PFSK-1 (cell line): ENCODE data around the gene NEDD9.

Experiments used
- FOXP2 ChIP-seq: optimal IDR thresholded peaks from 2 replicates; pipeline ENCODE3; 2011; ENCODE audit warnings: borderline replicate concordance, control low read depth, inconsistent platforms; ENCODE audit not compliant: insufficient read depth; ENCODE audit errors: extremely low read length, extremely low read depth
- POLR2AphosphoS5 ChIP-seq: IDR thresholded peaks from 2 replicates; pipeline ENCODE4 v1.6.1; 2012; ENCODE audit warnings: low read depth, mild to moderate bottlenecking, control low read depth, low read length, moderate library complexity
- REST ChIP-seq, 2 experiments: IDR thresholded peaks; 2 replicates each; pipeline versions ENCODE4 v1.6.1 to v1.8.0; 2011 to 2012; ENCODE audit warnings: low read depth in 2 of 2, low read length in 2 of 2, control low read depth in 1 of 2, inconsistent platforms in 1 of 2, mild to moderate bottlenecking in 1 of 2, moderate library complexity in 1 of 2; ENCODE audit not compliant: insufficient read depth in 1 of 2
- SIN3A ChIP-seq: IDR thresholded peaks from 2 replicates; pipeline ENCODE4 v1.6.1; 2012; ENCODE audit warnings: mild to moderate bottlenecking, low read length, moderate library complexity, borderline replicate concordance; ENCODE audit not compliant: insufficient read depth
- TAF1 ChIP-seq: IDR thresholded peaks from 2 replicates; pipeline ENCODE4 v1.6.1; 2012; ENCODE audit warnings: low read length, control low read depth, borderline replicate concordance; ENCODE audit not compliant: insufficient read depth

The NEDD9 gene

GRCh38 chr6:11268978-11269377 lies 36.5 kb upstream of the NEDD9 start:
- TF ChIP-seq REST (IDR thresholded peaks at IDR 0.05; ENCODE audit: insufficient read depth in 1 of 2, low read depth in 2 of 2, low read length in 2 of 2) (no peak), POLR2AphosphoS5 (no peak), SIN3A (no peak), TAF1 (no peak), FOXP2 (no peak)

GRCh38 chr6:11266926-11267325 lies 34.5 kb upstream of the NEDD9 start:
- TF ChIP-seq FOXP2: no peak
- TF ChIP-seq TAF1: no peak
- no peak for TF ChIP-seq REST (IDR thresholded peaks at IDR 0.05; ENCODE audit: insufficient read depth in 1 of 2, low read depth in 2 of 2, low read length in 2 of 2)
- TF ChIP-seq SIN3A: no peak
- TF ChIP-seq POLR2AphosphoS5: no peak

GRCh38 chr6:11265932-11266331 lies 33.5 kb upstream of the NEDD9 start:
- TF ChIP-seq POLR2AphosphoS5: no peak
- TF ChIP-seq REST (IDR thresholded peaks at IDR 0.05; ENCODE audit: insufficient read depth in 1 of 2, low read depth in 2 of 2, low read length in 2 of 2): no peak
- no peak for TF ChIP-seq TAF1
- no peak for TF ChIP-seq SIN3A
- no peak for TF ChIP-seq FOXP2

GRCh38 chr6:11264100-11264499 lies 31.6 kb upstream of the NEDD9 start:
- TF ChIP-seq POLR2AphosphoS5 (no peak), TAF1 (no peak), SIN3A (no peak), REST (IDR thresholded peaks at IDR 0.05; ENCODE audit: insufficient read depth in 1 of 2, low read depth in 2 of 2, low read length in 2 of 2) (no peak), FOXP2 (no peak)

GRCh38 chr6:11263291-11263775 lies 30.9 kb upstream of the NEDD9 start:
- TF ChIP-seq SIN3A (no peak), TAF1 (no peak), REST (IDR thresholded peaks at IDR 0.05; ENCODE audit: insufficient read depth in 1 of 2, low read depth in 2 of 2, low read length in 2 of 2) (no peak), POLR2AphosphoS5 (no peak), FOXP2 (no peak)
